ENCODE measurements around the gene P2RY6.

GRCh38 chr11:73263640-73264039, 8.5 kb upstream of the P2RY6 start:
- TF ChIP-seq EZH2phosphoT487 (IDR thresholded peaks at IDR 0.05; ENCODE audit: insufficient read depth, low read depth) (no peak), EZH2 (IDR thresholded peaks at IDR 0.05; ENCODE audit: insufficient read depth, poor library complexity, severe bottlenecking) (no peak)

Measured in GM23248 (cell line).